Fibroblast of skin of left quadriceps (primary cell): Measurements from ENCODE around the gene ZSWIM3.
A peak's percentile ranks its signal among the peaks of the same experiment; 100 is the strongest.
"Not testable (repeated sequence)": the region's sequence is repeated elsewhere in the genome, so short reads cannot be mapped to it uniquely, and the experiment has no call there.

Experiments used
- DNase-seq, 2 experiments: peaks; one replicate each; pipeline ENCODE4 v3.0.0-alpha.2; 2013; ENCODE audit warnings: low read depth in 2 of 2

The ZSWIM3 gene

DNA sequence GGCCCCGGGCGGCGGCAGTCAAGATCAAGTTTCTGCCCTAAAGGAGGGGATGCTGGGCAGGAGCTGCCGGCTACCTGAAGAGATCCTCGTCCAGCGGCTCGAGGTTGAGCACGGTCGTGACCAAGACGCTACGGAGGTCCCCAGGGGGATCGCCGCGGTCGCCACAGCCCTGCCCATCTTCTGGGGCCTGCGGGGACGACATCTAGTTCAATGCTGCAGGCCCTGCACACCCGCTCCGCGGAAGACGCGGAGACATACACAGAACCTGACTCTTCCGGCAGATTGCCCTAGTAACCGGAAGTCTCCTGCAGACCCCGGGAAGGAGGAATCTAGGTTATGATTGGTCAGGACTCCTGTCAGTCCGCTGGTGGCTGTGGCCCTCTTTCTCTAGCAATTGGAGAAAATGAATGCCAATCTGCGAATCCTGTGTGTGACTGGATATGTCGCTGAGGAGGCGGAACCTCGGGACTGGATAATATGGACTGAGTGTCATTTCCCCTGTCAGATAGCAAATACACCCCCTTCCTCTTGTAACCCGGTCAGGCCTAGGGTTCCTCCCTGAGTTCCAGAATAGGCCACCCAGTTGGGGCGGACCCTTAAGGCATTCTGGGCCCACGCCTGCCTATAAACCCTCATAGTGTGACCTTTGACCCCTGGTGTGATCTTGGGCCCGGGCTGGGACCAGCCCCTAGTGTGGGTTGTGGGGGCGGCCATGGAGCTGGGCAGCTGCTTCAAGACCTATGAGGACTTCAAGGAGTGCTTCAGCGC lies at the start of gene ZSWIM3, which contains the start of gene ACOT8:
Gene ZSWIM3 (plus strand): TSS at position 501 of the 768 bp plus-strand sequence. CDS start 212 bp downstream, at position 713.
Gene ACOT8 (minus strand): TSS at position 279 of the 768 bp plus-strand sequence. CDS start 77 bp downstream, at position 202.
- DNase-seq = peak; percentile 100

DNA sequence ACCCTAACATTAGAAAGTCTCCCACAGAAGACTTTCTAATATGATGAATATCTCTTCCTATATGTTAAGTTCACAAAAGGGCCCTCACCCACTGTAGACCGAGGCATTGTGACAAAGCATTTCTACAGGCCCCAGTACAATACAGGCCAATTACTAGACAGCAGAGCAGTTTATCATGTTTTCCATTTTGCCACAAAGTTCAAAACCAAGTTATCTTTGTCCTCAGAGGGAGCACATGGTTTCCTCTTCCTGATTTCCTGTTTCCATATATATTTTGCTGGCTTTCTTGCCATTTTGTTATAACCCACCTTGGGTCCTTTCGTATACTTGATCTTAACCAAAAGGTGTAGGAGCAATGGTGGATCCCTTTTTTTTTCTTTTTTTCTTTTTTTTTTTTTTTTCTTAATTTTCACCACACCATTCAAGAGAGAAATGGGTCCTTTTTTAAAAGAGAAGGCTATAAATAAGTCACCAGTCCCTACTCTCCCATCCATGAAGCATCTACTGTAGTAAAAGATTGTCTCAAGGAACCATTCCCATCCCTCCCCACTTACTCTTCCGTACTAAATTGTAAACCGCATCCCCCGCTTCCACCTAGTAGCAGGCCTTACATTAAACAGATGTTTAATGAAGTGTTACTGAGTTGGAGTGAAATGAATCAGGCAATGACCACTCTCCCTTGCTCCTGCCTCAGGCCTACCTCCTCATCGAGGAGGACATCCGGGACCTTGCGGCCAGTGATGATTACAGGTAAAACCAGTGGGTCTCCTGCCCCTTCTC lies 47.0 kb upstream of the ZSWIM3 start:
- DNase-seq = no peak

DNA sequence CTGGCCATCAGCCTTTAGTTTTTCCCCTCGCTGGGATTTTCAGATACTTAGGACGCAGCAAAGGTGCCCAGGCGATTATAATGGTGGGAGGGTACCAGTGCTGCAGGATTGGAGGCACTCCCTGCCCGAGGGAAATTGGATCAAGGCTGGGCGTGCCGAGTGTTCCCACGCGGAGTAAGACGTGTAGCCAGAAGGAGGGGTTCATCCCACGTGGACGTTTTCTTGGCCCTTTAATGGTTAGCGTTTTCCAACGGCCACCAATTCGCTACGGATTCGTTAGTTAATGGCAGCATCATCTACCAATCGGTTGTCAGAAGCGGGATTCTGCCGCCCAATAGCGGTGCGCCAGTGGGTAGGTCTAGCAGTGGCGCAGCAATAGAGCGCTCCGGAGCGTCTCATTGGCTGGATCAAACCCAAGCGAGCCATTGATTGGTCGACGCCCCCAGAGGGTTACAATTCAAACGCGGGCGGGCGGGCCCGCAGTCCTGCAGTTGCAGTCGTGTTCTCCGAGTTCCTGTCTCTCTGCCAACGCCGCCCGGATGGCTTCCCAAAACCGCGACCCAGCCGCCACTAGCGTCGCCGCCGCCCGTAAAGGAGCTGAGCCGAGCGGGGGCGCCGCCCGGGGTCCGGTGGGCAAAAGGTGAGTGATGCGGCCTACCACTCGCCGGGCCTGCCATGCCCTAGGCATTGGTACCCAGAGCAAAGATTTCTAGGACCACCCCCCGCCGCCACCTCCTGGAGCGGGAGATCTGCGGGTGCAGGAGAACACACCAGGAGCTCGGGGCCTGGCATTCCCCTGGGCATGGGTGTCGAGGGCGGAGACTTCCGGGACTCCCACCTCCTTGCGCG lies 45.0 kb upstream of the ZSWIM3 start, which contains the start of gene UBE2C:
Gene UBE2C (plus strand): TSS at position 488 of the 849 bp plus-strand sequence. CDS start 52 bp downstream, at position 540.
- peak; percentile 99 to 100 for DNase-seq

DNA sequence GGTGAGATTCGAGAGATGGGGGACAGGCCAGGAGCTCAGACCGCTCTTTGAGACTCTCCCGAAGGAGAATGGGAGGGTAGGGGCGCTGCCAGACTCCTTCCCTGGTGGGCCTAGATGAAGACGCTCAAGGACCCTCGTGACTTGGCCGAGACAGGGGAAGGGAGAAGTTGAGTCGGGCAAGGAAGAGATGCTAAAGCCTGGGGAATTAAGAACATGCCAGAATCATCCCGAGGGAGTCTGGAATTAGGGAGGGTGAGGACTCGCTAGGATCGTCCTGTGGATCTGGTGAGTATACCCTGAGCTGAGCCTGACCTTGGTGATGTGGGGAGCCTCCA lies 44.4 kb upstream of the ZSWIM3 start:
- no peak for DNase-seq

DNA sequence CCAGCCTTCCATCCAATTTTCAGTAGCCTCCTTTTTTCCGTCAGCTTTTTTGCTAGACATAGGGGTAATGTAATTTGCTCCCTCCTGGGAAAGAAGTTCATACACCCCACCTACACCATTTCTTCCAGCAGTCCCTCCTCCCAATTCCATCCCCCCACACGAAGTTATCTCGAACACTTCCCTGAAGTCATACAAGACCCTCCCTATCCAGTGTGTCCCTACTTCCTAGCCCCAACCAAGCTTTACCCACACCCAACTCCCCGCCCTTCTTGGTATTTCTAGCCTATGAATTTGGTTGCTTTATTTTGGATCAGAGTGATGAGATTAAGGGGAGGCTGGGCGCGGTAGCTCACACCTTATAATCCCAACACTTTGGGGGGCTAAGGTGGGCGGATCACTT lies 43.9 kb upstream of the ZSWIM3 start:
- no peak for DNase-seq

DNA sequence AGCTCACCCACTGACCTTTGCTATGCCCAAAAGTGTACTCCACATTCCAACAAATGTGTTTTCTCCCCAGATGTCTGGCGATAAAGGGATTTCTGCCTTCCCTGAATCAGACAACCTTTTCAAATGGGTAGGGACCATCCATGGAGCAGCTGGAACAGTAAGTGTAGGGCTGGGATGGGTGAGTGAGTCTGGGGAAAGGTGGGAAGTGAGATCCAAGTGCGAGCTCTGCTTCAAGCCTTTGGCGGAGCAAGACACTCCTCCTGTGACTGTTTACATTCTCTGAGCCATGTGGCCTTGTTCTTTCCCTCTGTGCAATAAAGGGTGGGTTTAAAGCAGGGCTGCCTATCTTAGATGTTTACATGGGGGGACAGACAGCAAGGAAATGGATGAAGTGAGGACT lies 43.1 kb upstream of the ZSWIM3 start:
- no peak for DNase-seq

DNA sequence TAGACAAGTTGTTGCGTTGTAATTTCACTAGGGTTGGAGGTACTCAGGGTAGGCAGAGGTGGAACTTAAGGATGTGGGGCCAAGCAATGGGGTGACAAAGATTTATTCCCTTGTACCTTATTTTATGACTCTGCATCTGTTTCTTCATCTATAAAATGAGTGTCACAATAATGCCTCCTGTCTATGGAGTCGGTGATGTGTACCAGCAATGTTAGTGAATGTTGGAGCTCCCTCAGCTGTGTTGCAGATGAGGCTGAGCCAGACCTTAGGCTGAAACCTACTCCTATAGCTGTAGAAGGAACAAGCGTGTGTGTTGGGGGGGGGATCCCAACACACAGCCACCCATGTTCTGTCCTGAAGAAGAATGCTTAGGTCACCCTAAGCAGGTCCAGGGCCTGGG lies 40.5 kb upstream of the ZSWIM3 start:
- no peak for DNase-seq

DNA sequence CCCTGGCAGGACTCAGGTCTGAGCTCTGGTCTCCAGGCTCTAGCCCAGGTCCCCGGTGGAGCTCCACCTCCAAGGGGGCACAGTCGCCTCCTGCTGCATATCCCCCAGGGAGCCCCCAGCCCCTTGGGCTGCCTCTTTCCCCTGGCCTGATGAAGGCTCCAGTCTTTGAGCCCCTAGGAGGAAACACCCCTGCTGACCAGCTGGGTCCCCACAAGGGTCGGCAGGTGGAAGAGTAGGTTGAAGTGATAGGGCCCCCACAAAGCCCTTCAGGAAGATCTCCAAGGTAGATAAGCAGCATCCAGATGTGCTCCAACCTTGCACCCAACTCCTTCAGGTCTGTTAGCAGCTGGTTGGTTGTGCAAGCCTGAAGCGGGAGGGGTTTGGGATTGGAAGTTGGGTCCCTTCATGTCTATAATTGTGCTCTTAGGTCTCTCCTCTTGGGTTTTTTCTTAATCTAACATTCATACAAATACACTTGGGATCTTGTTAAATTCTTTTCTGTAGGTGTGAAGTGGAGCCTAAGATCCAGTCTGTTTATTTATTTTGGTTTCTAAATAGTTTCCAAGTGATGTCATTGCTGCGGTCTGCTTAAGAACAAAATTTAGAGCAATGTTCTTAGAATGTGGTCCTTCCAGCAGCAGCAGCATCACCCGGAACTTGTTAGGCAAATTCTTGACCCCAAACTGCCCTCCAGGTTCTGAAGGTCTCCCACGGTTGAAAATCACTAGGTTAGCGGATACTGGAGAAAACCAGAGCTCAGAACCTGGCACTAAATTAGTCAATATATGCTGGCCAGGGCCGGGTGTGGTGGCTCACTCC lies 39.8 kb upstream of the ZSWIM3 start:
- DNase-seq = peak; percentile 34 to 40

DNA sequence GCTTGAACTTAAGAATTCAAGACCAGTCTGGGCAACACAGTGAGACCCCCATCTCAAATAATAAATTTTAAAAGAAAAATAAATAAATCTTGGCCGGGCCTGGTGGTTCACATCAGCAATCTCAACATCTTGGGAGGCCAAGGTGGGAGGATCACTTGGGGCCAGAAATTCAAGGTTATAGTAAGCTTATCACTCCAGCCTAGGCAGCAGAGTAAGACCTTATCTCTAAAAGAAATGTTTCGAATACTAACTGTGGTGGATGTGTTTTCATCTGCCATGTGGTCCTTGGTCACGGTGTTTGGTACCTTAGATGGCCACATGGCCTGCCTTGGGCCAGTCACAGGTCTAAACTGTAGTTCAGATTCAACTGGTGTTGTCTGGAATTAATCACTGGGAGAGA lies 39.2 kb upstream of the ZSWIM3 start:
- no peak for DNase-seq

DNA sequence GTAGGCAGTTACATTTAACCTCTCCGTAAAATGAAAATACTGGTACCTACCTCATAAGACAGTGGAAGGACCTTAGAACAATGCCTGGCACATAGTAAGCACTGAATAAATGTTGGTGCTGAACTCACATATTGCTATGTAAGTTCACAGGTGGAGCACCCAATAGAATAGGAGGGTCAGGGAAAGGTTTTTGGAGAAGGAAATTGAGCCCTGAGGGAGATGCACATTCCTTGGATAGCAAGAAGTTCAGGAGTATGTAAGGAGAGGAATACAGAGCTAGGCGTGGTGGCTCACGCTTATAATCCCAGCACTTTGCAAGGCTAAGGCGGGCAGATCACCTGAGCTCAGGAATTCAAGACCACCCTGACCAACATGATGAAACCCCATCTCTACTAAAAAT lies 37.9 kb upstream of the ZSWIM3 start:
- DNase-seq = no peak

DNA sequence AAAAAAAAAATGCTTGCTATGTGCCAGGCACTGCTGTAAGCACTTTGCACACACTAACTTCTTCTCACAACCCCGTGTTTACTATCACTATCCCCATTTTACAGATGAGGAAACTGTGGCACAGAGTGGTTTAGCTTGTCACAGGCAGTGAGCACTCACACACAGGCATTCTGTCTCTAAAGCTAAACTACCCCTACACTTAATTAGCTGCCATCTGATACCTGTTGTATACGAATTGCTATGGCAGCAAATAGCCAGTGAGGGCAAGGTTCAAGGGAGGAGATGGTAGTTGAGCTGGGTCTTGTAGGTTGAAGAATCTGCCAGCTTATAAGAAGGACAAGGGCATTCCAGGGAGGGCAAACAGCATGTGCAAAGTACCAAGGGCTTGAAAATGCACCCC lies 35.5 kb upstream of the ZSWIM3 start:
- no peak for DNase-seq

DNA sequence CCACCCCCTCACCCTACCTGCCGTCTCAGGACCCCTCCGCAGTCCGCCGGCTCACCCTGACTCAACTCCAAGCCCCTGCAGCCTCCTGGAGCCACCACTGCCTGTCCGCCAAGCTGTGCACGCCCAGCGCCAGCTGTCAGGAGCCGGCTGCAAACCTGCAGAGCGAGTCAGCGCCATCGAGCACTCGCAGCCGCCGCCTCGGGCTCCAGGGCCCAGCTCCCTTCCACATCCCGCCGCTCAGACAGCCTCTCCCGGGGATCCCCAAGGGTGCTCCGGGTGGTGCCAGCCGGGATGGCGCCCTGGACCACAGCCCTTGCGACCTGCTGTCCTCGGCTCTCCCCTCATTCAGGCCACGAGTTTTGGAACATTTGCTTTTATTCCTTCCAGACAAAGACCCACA lies 34.6 kb upstream of the ZSWIM3 start:
- DNase-seq = no peak

DNA sequence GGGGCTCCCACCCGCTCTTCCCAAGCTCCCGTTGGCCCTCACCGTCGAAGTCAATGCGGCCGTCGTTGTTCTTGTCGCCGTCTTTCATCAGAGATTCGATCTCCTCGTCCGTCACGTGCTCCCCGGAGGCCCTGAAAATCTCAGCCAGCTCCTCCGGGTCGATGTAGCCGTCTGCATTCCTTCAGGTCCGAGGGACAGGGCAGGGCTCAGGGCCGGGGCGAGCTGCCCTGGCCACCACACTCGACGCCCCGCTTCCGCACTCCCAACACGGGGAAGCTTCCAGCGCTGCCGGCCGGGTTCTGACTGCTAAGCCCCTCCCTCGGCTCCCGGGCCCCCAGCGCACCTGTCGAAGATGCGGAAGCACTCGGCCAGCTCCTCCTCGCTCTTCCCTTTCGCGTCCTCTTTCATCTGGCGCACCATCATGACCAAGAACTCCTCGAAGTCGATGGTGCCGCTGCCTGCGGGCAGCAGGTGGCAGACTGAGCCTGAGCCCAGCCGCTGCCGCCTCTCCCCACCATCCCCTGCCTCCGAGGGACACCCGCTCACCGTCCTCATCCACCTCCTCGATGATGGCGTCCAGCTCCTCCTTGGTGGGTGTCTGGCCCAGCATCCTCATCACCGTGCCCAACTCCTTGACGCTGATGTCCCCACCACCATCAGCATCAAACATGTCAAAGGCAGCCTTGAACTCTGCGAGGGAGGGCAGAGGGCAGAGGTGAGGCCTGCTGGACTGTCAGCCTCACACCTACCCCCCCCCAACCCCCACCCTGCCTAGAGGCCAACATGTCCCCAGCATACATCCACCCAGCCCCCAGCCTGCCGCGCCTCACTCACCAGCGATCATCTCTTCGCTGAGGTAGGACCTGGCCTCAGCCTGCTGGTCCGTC lies 33.2 kb upstream of the ZSWIM3 start:
- DNase-seq = no peak

DNA sequence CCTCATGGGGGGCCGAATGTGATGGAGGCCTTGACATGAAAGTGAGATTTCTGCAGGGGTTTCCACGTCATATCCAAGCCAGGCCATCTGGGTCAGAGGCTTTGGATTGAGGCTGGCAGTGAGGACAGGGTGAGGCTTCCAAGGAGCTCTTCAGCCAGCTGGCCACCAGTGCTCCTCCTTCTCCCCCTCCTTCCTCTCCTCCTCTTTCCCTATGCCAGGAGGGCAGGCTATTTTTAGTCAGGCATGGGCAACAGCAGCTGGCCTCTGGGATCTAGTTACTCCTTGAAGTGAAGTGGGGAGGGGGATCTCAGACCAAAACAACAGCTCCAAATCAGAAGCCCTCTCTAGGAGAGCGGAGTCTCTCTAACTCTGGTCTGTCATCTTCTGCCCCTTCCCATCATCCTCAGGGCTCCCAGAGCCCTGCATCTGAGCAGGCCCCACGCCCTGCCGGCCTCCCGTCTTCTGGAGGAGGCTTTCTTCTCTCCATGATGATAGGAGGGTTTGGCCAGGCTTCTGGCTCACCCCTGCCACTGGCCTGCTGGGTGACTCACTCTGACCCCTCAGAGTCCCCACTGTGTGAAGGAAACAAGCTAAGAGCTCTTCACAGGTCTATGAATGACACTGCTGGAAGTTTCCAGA lies 30.9 kb upstream of the ZSWIM3 start:
- no peak for DNase-seq

DNA sequence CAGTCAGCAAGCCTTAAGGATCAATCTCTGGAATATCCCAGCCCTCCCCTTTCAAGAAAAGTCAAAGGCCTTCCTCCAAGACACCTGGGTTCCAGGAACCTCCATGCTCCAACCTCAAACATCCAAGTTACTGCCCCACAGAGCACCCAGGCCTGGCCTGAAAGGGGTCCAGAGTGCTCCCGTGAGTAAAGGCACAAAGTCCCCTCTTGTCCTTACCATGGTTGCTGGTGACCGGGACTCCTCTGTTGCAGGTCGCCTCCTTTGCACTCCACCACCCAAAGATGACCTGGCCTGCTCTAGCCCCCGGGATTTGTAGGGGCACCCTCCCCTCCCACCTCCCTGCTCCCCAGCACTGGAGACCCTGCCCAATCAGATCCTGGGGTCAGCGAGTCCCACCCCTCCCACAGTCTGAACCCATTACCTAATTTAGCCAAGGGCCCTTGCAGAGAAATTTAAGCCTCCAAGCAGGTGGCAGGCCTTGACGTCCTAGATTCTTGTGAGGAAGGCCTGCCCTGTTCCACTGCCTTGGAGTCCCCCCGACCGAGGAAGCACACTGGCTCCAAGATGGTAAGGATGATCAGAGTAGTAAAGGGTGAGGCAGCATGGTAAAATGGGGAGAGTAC lies 30.3 kb upstream of the ZSWIM3 start, which contains the start of gene TNNC2:
Gene TNNC2 (minus strand): TSS at position 283 of the 623 bp plus-strand sequence. CDS start 64 bp downstream, at position 219.
- no peak for DNase-seq

DNA sequence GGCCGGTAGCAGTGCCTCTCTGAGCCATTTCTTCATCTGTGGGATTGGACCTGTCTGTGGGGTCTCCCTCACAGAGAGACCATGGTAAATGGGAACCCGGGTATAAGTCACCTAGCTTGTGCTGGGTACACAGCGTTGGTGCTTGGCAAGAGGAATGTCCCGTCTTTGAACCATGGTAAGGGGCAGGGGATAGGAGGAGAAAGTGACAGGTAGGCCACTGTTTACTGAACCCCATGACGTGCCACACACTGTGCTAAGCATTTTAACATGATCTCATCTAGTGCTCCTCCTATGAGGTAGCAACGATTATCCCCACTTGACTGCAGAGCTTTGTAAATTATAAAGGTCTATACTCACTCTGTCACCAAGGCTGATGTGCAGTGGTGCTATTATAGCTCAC lies 29.7 kb upstream of the ZSWIM3 start:
- no peak for DNase-seq

DNA sequence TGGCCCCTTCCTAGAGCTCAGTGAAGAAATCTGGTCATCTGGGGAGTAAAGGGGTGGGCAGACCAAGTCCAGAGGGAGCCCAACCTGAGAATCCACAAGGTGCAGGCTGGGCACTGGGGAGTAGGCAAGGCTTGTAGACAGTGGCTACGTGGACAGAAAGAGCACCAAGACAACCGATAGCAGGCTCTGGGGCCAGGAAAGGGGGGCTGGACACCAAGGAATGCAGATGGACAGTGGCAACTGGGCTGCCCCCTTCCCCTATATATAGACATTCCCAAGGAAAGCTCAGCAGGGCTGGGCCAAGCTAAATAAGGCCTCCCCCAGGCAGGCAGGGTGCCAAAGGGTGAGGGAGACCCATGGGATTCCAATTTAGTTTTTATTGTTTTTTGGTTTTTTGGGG lies 28.8 kb upstream of the ZSWIM3 start:
- no peak for DNase-seq

DNA sequence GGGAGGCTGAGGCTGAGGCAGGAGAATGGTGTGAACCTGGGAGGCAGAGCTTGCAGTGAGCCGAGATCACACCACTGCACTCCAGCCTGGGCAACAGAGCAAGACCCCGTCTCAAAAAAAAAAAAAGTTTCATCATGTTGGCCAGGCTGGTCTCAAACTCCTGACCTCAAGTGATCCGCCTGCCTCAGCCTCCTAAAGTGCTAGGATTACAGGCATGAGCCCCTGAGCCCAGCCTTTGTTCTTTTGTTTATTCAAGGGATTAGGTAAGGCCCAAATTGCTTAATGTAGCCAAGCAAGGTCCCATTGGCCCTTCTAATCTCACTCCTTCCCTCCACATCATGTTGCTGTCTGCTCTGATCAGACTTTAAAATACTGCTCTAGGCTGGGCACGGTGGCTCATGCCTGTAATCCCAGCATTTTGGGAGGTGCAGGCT lies 27.7 kb upstream of the ZSWIM3 start:
- DNase-seq = not testable (repeated sequence)

DNA sequence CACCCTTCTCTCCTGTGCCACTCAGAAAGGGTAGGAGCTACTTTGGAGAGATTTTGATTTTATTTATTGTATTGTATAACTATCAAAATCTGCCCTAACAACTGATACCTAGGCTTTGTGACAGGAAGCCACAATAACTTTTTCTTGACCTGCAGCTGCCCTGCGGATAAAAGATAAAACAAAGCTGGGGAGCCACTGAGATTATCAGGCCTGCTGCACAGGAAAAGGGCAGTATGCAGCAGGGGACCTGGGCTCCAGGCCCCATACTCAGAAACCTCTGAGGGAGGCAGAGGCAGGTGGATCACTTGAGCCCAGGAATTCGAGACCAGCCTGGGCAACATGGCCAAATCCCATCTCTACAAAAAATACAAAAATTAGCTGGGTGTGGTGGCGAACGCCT lies 24.8 kb upstream of the ZSWIM3 start:
- DNase-seq = no peak
